GM18868 (cell line): ENCODE measurements around the gene PLEKHH1.

Experiments used
- ATAC-seq: cut with Tn5 transposase; IDR thresholded peaks from one replicate; pipeline ENCODE4 v1.9.1; 2021; ENCODE audit warnings: mild to moderate bottlenecking, moderate library complexity; ENCODE audit not compliant: unreplicated experiment

PLEKHH1 gene

GRCh38 chr14:67510121-67510520 is 23.0 kb upstream of the PLEKHH1 start:
- ATAC-seq: no peak

GRCh38 chr14:67510836-67511235 is 22.3 kb upstream of the PLEKHH1 start:
- ATAC-seq: no peak

GRCh38 chr14:67512463-67513310 is 20.4 kb upstream of the PLEKHH1 start:
- no peak for ATAC-seq

GRCh38 chr14:67513631-67514108 is 19.4 kb upstream of the PLEKHH1 start:
- no peak for ATAC-seq

GRCh38 chr14:67514203-67514607 is 18.9 kb upstream of the PLEKHH1 start:
- ATAC-seq: no peak

GRCh38 chr14:67514650-67515385 is 18.3 kb upstream of the PLEKHH1 start:
- peak; percentile 43 for ATAC-seq

GRCh38 chr14:67515386-67516079 is 17.6 kb upstream of the PLEKHH1 start:
- peak; percentile 65 for ATAC-seq

- no peak for ATAC-seq
These were observed 16.4 kb upstream of the PLEKHH1 start for GRCh38 chr14:67516676-67517075.

- ATAC-seq: no peak
These were observed 16.0 kb upstream of the PLEKHH1 start for GRCh38 chr14:67517083-67517482.

GRCh38 chr14:67519406-67519805 is 13.7 kb upstream of the PLEKHH1 start:
- no peak for ATAC-seq

- no peak for ATAC-seq
These were observed 12.6 kb upstream of the PLEKHH1 start for GRCh38 chr14:67520482-67520881.

GRCh38 chr14:67522270-67522669 is 10.8 kb upstream of the PLEKHH1 start:
- no peak for ATAC-seq

- ATAC-seq: no peak
These were observed 9.1 kb upstream of the PLEKHH1 start for GRCh38 chr14:67523764-67524633.

GRCh38 chr14:67524634-67524963 is 8.5 kb upstream of the PLEKHH1 start:
- ATAC-seq: no peak

- ATAC-seq: no peak
These were observed 7.7 kb upstream of the PLEKHH1 start for GRCh38 chr14:67525389-67525788.

- ATAC-seq: no peak
These were observed 6.9 kb upstream of the PLEKHH1 start for GRCh38 chr14:67526181-67526580.

GRCh38 chr14:67526676-67527459 is 6.2 kb upstream of the PLEKHH1 start:
- ATAC-seq: peak; percentile 67

GRCh38 chr14:67527756-67528155 is 5.3 kb upstream of the PLEKHH1 start:
- ATAC-seq: no peak

- no peak for ATAC-seq
These were observed 4.8 kb upstream of the PLEKHH1 start for GRCh38 chr14:67528276-67528675.
